ENCODE results near the gene OR5H15.

GRCh38 chr3:98130421-98130820 is 36.1 kb upstream of the OR5H15 start, which contains the start of gene OR5H1:
- no peak for TF ChIP-seq POLR2AphosphoS5 (IDR thresholded peaks at IDR 0.05; ENCODE audit: borderline replicate concordance, low read depth, low read length)
- TF ChIP-seq EZH2 (IDR thresholded peaks at IDR 0.05): no peak
